Activated B cell treated with CpG ODN at 0.5 μM for 24 hours (primary cell): Measurements from ENCODE around the gene TERT. TPM values are rescaled to one million over a fixed set of nuclear protein-coding genes. Genes with fewer than 3 reads are reported as not detected.

Experiments
- ATAC-seq: fragments of 200-7000 bp; cut with Tn5 transposase; one replicate; pipeline ENCODE4 v1.10.0; 2021; ENCODE audit warnings: low read depth, mild to moderate bottlenecking, moderate library complexity
- CTCF ChIA-PET: fragments of 350-600 bp; sonication (Branson Sonifier 250); formaldehyde crosslinking; loops from one replicate; lab custom pipeline; 2021; ENCODE audit warnings: antibody characterized with exemption; lab: Charles Lee
- POLR2A ChIA-PET: fragments of 350-600 bp; sonication (Branson Sonifier 250); formaldehyde crosslinking; loops from one replicate; lab custom pipeline; 2021; ENCODE audit warnings: antibody characterized with exemption; lab: Charles Lee
- DNase-seq: peaks from one replicate; pipeline ENCODE4 v3.0.0; 2022
- H3K27ac Mint-ChIP-seq: one replicate; pipeline ENCODE4 v1.8.0; 2020; ENCODE audit warnings: mixed read lengths
- H3K27me3 Mint-ChIP-seq: one replicate; pipeline ENCODE4 v1.8.0; 2021; ENCODE audit warnings: mixed read lengths
- H3K36me3 Mint-ChIP-seq: one replicate; pipeline ENCODE4 v1.8.0; 2021; ENCODE audit warnings: low read depth, mixed read lengths
- H3K4me1 Mint-ChIP-seq: one replicate; pipeline ENCODE4 v1.8.0; 2021; ENCODE audit warnings: mixed read lengths
- H3K4me3 Mint-ChIP-seq: one replicate; pipeline ENCODE4 v1.8.0; 2020; ENCODE audit warnings: mild to moderate bottlenecking, mixed read lengths
- H3K9me3 Mint-ChIP-seq: one replicate; pipeline ENCODE4 v1.8.0; 2020; ENCODE audit warnings: mixed read lengths
- CTCF ChIP-seq: fragments of 200-600 bp; IDR thresholded peaks from one replicate; pipeline ENCODE4 v1.8.0; 2022; ENCODE audit warnings: antibody characterized with exemption, mild to moderate bottlenecking
- intact Hi-C: fragments of 100-400 bp; cut with micrococcal nuclease; formaldehyde crosslinking; loops from one replicate; pipeline ENCODE4 v1.15.1; 2024
- total RNA-seq: library from RNA; stranded (reverse); gene quantifications from 2 replicates; pipeline ENCODE4 v1.2.3, GENCODE V29; 2022

Gene TERT
- total RNA-seq, 1 donor from 2014 or later: 0.35 TPM

GRCh38 chr5:1265026-1265425, 29.8 kb downstream of the TERT start:
- intact Hi-C loops: no loop called here
- DNase-seq (no peak), ATAC-seq (no peak)
- H3K4me3 Mint-ChIP-seq: no peak overlapping the region
- no peaks in the 10 kb centered on the region for H3K9me3 Mint-ChIP-seq
- no peaks in the 10 kb centered on the region for H3K36me3 Mint-ChIP-seq
- POLR2A ChIA-PET: no interaction called here
- CTCF ChIA-PET: no interaction called here
- H3K27me3 Mint-ChIP-seq: no peaks in the 10 kb centered on the region
- no peak overlapping the region for H3K27ac Mint-ChIP-seq
- H3K4me1 Mint-ChIP-seq: no peaks in the 10 kb centered on the region
- TF ChIP-seq CTCF: no peak

GRCh38 chr5:1264211-1264610, 30.7 kb downstream of the TERT start:
- Mint-ChIP-seq H3K36me3 (no peaks in the 10 kb centered on the region), H3K27me3 (no peaks in the 10 kb centered on the region), H3K9me3 (no peaks in the 10 kb centered on the region)

GRCh38 chr5:1262381-1262780, 32.5 kb downstream of the TERT start:
- no peak overlapping the region for H3K27ac Mint-ChIP-seq
- H3K27me3 Mint-ChIP-seq: no peaks in the 10 kb centered on the region
- TF ChIP-seq CTCF: no peak
- DNase-seq: no peak
- no peaks in the 10 kb centered on the region for H3K9me3 Mint-ChIP-seq
- CTCF ChIA-PET: no interaction called here
- H3K36me3 Mint-ChIP-seq: no peaks in the 10 kb centered on the region
- intact Hi-C loops: no loop called here
- POLR2A ChIA-PET: no interaction called here
- H3K4me1 Mint-ChIP-seq: no peaks in the 10 kb centered on the region
- no peak overlapping the region for H3K4me3 Mint-ChIP-seq
- no peak for ATAC-seq

More at GRCh38 chr5:1264211-1264610, 30.7 kb downstream of the TERT start:
- no peak for TF ChIP-seq CTCF
- no peak overlapping the region for H3K27ac Mint-ChIP-seq
- ATAC-seq: no peak
- POLR2A ChIA-PET: no interaction called here
- DNase-seq: no peak
- no peak overlapping the region for H3K4me3 Mint-ChIP-seq
- intact Hi-C loops: no loop called here
- H3K4me1 Mint-ChIP-seq: no peaks in the 10 kb centered on the region
- CTCF ChIA-PET: no interaction called here

- Mint-ChIP-seq H3K36me3 (no peaks in the 10 kb centered on the region), H3K4me3 (no peak overlapping the region), H3K27ac (no peak overlapping the region), H3K27me3 (no peaks in the 10 kb centered on the region), H3K9me3 (no peaks in the 10 kb centered on the region), H3K4me1 (no peaks in the 10 kb centered on the region)
- ChIA-PET POLR2A (no interaction called here), CTCF (no interaction called here)
- intact Hi-C loops: no loop called here
- TF ChIP-seq CTCF: no peak
- ATAC-seq (no peak), DNase-seq (no peak)
These were observed 33.2 kb downstream of the TERT start for GRCh38 chr5:1261643-1262042.

GRCh38 chr5:1259806-1260480, 34.9 kb downstream of the TERT start:
- Mint-ChIP-seq H3K4me1 (no peaks in the 10 kb centered on the region), H3K27me3 (no peaks in the 10 kb centered on the region), H3K4me3 (no peak overlapping the region), H3K36me3 (no peaks in the 10 kb centered on the region), H3K27ac (no peak overlapping the region), H3K9me3 (no peaks in the 10 kb centered on the region)
- no peak for DNase-seq
- POLR2A ChIA-PET: no interaction called here
- ATAC-seq: no peak
- CTCF ChIA-PET: no interaction called here
- TF ChIP-seq CTCF: no peak
- intact Hi-C loops: no loop called here
